Erythroblast (primary cell): ENCODE results near the gene CRTC2.

Source experiments
- GATA1 ChIP-seq: IDR thresholded peaks from 2 replicates; pipeline ENCODE4 v1.6.1; 2011; ENCODE audit warnings: low read depth, mild to moderate bottlenecking, control low read depth, low read length, moderate library complexity
- POLR2A ChIP-seq: IDR thresholded peaks from 2 replicates; pipeline ENCODE4 v1.6.1; 2011; ENCODE audit warnings: mild to moderate bottlenecking, low read length

DNA sequence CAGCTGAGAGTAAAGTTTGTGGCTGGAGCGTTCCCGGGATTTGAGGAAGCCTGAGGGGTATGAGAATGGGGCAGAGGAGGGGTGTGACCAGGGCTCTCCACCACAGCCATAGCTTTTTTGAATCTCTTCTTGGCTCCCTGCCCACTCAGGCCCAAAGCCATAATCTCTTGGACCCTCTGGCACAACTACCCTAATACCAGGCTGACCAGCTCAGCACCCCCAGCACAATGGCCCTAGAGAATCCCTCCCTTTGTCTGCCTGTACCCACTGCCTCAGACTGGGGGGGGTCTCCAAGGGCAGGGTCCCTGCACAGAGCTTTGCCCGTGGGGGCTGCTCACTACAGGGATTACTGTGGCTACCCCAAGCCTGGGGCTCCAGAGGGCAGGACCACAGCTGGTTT, 19.4 kb downstream of the CRTC2 start:
- TF ChIP-seq POLR2A (no peak), GATA1 (no peak)
